Epidermal melanocyte (primary cell): ENCODE results near the gene BPTF.
"Not testable (repeated sequence)": the region's sequence is repeated elsewhere in the genome, so short reads cannot be mapped to it uniquely, and the experiment has no call there.

ENCODE experiments used
- DNase-seq: peaks from one replicate; pipeline ENCODE4 v3.0.0; 2011; ENCODE audit warnings: low spot score; ENCODE audit not compliant: insufficient read length

BPTF gene

DNA sequence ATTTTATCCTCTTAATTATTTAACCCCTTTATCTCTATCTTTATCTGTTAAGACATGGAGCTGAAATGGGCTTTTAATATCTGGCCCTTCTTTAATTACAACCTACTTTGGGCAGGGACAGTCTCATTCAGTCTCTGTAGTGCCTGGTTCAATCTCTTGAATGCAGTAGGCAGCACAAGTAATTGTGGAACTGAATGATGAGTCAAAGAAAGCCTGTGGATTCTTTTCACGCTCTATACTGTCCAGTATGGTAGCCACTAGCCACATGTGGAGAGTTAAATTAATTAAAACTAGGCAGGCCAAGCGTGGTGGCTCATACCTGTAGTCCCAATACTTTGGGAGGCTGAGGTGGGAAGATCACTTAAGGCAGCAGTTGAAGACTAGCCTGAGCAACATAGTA lies 9.3 kb downstream of the BPTF start:
- DNase-seq: no peak

DNA sequence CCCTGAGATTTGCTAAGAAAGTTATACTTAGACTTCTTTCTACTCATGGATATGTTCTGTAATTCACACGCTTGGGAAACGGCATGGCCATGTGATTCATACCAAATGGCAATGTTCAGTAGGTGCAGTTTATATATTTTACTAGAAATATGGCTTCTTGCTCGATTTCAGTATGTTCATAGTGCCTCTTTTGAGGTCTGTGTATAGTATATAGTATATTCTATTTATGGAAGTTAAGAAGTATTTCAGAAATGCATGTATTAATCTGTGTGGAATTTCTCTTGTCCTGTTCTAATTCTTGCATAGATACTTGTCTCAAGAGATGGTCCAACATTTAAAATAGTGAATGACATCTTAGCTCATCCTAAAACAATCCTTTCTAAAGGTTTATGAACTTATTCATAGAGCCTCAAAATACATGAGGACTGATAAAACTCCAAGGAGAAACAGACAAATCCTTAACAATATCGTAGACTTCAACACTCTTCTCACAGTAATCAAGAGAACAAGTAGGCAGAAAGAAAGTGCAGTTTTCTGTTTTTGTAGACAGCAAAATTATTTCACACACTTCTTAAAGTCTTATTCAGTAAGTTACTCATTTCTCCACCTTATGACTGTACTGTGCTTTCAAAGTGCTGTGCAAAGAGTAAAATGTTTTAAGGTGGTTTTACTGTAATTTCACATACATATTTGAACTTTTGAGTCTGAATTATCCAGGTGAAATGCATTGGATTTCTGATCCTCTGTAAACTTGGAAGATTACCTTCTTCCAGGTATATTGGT lies 11.1 kb downstream of the BPTF start:
- DNase-seq: no peak

DNA sequence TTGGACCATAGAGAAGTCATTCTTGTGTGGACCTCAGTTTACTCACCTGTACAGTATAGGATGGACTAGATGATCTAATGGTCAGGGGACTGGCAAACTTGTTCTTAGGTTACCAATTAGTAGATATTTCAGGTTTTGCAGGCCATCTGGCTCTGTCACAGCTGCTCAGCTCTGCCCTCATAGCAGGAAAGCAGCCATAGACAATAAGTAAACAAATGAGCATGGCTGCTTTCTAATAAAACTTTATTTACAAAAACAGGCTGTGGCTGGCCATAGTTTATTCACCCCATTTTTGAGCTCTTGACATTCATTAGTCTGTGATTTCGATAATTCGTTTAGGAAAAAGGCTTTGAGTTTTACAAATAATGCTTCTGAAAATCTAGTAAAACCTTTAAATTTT lies 12.7 kb downstream of the BPTF start:
- no peak for DNase-seq

DNA sequence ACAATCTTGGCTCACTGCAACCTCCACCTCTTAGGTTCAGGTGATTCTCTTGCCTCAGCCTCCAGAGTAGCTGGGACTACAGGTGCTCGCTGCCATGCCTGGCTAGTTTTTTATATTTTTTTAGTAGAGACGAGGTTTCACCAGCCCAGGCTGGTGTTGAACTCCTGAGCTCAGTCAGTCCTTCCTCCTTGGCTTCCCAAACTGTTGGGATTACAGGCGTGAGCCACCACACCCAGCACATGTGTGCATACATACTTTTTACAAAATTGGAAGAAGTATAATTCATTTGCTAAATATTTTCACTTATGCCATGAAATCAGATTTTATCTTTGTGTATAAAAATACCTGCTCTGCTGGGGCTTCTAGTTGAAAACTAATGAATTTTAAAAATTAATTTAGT lies 13.2 kb downstream of the BPTF start:
- no peak for DNase-seq

DNA sequence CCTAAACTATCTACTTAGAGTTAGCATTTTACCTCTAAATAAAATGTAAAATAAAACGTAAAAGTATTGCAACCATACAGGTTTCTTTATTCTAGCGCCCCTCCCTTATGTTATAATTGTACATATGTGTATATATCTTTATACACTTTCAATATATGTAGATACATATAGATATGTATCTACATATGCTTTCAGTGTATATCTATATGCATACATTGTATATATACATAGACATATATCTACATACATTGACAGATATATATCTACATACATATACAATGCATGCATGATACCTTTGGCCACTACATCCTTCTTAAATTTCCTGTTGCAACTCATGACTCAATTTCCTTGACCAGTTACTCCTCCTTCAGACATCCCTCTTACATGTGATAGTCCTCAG lies 16.7 kb downstream of the BPTF start:
- no peak for DNase-seq

DNA sequence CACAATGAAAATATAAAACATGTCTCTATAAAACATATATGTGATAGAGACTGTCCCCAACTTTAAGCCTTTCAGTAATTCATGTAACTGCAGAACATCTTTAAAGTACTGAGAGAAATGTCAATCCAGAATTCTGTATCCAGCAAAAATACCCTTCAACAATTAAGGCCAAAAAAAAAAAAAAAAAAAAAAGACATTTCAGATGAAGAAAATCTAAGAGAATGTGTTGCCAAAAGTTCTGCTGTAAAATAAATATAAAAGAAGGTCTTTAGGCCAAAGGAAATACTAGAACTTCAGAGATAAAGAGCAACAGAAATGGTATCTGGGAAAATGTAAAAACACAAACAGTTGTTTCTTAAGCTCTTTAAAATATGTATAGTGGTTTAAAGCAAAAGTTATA lies 17.3 kb downstream of the BPTF start:
- no peak for DNase-seq

DNA sequence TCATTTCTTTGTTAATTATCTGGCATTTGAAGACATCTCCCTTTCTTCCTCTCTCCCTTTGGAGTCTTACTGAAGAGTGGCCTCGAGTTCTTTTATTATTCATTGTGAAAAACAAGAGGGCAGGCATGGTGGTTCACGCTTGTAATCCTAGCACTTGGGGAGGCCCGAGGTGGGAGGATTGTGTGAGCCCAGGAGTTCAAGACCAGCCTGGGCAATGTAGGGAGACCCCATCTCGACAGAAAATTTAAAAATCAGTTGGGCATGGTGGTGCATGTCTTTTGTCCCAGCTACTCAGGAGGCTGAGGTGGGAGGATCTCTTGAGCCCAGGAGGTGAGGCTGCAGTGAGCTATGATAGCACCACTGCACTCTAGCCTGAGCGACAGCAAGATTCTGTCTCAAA lies 20.1 kb downstream of the BPTF start:
- DNase-seq: no peak

DNA sequence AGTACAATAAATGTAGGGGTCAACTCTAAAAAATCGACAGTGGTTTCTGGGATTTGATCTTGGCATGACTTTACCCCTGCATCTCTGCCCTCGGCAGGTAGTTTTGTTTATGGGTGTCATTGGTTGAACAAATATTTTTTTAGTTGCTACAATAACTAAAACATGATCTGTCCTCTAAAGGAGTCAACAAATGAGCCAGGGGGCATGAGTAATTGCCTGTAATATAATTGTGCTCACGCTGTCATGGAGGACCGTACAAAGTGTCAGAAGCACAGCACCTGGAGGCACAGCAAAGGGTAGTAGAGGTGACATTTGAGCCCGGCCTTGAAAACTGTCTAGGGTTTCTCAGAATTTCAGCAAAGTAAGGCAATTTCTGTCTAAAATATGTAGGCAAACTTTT lies 22.9 kb downstream of the BPTF start:
- DNase-seq: not testable (repeated sequence)

DNA sequence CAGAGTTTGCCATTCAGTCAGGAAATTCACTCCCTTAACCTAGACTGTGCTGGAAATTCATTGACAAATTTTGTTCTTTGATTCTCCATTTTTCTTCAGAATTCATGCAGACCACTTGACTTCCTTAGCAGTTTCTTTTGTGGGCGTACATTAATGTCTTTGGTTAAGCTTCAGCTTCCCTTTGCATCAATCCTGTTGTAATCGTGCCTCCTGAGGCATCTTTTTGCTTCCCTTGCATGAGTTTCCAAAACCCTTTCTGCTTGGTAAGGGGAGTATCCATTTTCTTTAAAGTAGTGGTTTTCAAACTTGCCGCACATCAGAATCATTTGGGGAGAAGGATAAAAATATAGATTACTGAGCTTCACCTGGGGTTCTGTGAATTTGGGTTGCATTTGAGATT lies 23.5 kb downstream of the BPTF start:
- DNase-seq: not testable (repeated sequence)

DNA sequence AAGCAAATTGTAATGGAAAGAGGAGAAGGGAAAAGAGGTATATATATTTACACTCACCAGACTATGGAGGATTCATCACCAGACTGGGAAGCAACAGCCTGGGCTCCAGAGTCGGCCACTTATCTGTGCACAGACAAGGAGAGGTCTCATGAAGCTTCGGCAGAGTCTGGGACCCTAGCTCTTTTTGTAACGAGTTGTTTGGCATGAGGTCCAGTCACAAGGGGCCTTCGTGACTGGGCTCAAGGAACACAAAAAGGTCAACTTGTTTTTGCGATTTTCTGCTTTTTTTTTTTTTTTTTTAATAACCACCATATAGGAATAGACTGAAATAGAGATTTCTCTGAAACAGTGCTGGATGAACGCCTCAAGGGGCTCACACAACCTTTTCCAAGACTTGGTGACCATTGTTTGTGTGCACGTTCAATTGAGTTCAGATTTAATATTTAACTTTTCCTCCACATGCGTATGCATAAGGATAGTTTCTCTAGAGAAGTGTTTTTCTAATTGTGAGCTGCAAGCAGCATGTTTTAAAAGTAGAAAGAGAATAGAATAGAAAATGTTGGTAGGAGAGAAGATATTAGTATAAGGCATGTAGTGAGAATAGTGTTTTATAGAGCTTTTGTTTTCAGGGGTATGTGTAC lies 25.8 kb downstream of the BPTF start:
- DNase-seq: no peak

DNA sequence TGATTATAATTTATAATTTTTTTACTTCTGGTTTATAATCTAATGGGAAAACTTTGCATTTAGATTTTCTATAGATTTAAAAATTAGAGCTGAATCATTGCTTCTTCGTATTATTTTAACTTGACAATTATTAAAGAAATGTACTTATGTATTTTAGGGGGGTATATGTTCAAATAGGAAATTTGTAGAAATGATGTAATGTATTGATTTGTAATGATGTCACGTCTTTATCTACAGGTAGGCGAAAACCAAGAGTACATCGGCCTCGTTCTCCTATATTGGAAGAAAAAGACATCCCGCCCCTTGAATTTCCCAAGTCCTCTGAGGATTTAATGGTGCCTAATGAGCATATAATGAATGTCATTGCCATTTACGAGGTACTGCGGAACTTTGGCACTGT lies 28.4 kb downstream of the BPTF start:
- no peak for DNase-seq

DNA sequence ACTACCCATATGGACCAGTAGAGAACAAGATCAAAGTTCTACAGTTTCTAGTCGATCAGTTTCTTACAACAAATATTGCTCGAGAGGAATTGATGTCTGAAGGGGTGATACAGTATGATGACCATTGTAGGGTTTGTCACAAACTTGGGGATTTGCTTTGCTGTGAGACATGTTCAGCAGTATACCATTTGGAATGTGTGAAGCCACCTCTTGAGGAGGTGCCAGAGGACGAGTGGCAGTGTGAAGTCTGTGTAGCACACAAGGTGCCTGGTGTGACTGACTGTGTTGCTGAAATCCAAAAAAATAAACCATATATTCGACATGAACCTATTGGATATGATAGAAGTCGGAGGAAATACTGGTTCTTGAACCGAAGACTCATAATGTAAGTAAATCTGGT lies 29.1 kb downstream of the BPTF start:
- DNase-seq: no peak

DNA sequence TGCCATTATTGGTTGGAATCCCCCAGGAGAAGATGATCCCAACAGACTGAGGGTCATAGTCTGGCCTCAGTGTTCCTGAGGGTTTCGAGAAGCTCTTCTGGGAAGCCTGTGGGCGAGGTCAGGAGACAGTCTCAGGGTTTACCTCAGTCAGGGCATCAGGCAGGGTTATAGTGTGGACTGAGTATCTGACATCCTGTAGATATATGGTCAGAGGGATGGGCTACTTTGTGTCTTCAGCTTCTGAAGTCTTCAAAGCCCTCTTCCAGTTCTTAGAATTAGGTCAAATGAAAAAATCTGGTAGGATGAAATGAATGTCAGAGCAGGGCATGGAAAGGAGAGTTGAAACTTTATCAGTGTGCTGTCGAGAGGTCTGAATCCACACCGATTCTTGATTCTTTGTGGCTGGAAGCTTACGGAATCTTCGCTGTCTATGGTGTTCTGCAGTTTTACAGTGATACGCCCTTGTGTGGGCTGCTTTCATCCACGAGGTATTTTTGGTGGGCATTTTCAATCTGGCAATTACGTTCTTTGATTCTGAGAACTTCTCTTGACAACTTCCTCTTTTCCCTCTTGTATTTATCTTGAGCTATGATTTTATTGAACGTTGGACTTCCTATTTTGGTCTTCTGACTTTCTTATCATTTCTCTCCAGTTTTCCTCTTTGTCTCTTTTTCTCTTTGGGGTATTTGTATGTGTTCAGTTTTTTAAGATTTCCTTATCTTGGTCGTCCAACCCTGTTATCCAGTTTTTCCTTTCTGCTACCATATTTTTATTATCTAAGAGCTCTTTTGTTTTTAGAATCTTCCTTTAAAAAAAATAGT lies 30.4 kb downstream of the BPTF start:
- DNase-seq: no peak

DNA sequence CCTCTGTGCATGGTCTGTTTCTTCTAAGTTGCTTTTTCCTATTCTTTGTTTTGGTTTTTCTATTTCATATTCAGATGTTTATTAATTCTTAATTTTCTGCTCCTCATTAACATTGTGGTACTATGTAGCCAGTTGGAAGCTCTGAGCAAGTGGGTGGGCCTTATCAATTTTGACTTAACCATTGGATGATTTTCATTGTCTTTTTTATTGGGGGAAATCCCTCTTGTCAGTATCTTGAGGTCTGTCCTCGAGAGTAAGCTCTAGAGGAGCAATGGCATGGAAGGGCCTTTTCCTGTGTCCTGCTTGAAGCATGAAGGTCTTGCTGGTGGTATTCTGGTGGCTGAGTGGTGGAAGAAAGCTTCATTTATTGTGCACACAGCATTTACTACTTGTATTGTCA lies 31.1 kb downstream of the BPTF start:
- not testable (repeated sequence) for DNase-seq

DNA sequence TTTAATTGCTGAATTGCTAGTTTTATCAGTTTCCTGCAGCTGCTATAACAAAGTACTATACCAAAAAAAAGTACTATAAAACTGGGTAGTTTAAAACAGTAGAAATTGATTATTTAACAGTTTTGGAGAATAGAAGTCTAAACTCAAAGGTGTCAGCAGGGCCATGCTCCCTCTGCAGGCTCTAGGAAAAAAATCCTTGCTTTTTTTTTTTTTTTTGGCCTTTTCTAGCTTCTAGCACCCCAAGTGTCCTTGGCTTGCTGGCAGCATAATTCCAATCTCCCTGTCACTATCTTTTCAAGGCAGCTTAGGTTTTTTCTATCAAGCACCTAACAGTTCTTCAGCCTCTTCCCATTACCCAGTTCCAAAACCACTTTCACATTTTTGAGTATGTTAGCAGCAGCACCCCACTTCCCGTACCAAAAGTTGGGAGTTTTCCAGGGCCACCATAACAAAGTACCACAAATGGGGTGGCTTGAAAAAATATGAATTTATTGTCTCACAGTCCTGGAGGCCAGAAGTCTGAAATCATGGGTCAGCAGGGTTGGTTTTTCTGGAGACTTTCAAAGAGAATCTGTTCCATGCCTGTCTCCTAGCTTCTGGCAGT lies 37.4 kb downstream of the BPTF start:
- DNase-seq: no peak

DNA sequence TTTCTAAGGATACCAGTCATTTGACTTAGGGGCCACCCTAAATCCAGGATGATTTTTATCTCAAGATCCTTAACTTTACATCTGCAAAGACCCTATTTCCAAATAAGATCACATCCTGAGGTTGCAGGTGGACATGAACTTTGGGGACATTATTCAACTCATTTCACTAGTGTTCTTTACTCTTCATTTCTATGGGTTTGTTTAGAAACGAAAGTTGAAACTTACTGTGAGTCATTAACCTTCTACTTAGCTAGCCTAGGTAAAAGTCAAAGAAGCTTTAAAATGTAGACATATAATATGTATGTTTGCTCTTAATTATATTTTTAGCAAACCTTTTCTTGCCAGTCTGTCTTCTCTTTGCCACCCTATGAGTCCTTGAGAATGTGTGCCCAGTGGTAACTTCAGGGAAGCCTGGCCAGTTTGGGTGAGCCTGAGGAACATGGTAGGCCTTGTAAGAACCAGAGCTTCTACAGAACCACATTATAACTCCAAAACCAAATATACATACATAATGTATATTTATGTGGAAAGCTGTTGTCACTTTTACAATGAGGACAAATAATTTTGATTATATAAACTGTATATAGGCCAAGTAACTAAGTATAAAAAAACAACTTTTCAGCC lies 38.4 kb downstream of the BPTF start:
- no peak for DNase-seq

DNA sequence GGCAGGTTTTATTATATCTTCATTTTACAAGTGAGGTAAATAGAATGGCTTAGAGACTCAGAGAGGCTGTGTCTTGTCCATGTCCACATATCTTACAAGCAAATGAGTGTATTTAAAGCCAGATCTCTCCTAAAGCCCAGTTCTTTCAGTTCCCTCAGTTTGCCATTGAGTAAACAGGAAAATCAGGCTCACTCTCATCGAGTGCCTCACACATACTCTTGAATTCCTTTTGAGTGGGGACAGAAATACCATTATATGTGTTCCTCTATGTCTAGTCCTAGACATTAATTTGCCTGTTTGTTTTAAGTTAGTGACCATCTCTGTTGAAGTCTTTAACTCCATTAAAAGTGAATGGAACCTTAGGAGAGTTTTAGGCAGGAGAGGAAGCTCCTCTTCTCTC lies 40.1 kb downstream of the BPTF start:
- no peak for DNase-seq

DNA sequence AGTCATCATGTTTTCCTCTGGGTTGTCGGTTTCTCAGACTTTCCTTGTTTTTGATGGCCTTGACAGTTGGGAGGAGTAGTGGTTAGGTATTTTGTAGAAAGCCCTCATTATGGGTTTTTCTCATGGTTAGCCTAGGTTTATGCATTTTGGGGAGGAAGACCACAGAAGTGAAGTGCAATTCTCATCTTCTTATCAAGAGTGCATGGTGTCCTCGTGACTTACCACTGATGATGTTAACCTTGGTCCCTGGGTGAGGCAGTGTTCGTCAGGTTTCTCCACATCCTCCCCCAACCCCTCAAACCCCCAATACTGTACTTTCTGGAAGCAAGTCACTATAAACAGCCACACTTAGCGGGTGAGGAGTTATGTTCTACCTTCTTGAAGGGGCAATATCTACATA lies 42.3 kb downstream of the BPTF start:
- no peak for DNase-seq

DNA sequence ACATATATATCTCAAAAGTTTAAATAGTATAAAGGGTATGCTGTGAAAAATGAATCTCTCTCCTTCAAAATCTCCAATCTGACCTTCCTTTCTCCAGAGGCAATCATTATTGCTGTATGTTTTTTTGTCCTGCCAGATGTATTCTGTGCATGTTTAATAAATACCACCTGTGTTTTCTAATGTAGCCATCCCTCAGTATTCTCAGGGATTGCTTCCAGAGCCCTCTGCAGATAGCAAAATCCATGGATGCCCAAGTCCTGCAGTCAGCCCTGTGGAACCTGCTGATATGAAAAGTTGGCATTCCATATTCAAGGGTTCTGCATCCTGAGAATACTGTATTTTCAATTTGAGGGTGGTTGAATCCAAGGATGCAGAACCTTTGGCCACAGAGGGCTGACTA lies 42.9 kb downstream of the BPTF start:
- no peak for DNase-seq

DNA sequence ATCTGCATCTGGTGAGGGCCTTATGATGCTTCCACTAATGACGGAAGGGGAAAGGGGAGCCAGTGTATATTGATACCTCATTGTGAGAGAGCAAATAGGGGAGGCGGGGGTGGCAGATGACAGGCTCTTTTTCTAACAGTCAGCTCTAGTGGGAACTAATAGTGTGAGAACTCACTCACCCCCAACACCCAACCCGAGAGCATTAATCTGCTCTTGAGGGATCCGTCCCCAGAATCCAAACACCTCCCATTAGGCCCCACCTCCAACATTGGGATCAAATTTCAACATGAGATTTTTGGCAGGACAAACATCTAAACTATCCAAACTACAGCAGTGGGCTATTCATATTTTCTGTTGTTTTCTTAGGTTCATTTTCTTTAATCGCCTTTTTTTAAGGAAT lies 54.4 kb downstream of the BPTF start:
- no peak for DNase-seq

DNA sequence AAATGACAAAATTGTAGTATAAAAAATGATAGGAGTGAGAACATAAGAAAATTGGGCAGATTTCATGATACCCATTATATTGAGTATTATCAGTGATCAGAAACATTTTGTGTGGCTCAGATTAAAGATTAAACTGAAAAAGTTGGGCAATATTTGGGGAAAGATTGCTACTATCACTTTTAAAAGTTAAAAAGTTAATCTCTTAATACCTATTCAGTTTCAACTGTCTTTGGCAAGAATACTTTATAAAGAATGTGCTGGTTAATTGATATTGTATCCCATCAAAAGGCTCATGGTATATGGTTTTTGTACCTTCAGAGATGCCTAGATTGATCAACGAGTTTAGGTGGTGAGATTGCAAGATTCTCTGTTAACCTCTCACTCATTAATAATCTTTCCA lies 55.8 kb downstream of the BPTF start:
- no peak for DNase-seq

DNA sequence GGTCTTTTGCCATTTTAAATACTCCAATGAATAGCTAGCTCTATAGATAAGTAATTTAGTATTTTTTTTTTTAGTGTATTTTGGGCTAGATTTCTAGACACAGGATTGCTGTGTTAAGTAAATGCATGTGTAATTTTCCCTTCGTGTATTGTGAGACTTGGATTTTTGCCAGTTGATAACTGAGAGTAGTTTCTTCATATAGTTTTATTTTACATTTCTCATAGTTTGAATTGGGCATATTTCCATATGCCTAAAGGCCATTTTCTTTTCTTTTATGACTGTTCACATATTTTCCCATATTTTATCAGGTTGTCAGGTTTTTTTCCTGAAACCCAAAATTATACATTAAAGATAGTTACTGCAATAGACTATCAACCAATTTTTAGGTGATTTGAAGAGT lies 59.4 kb downstream of the BPTF start:
- no peak for DNase-seq
